IMR-90 (cell line): Measurements from ENCODE around the gene NEDD4L.
A peak's percentile ranks its signal among the peaks of the same experiment; 100 is the strongest.

ENCODE experiments used
- BHLHE40 ChIP-seq: fragments of 150-350 bp; IDR thresholded peaks from 2 replicates; pipeline ENCODE4 v1.6.1; 2016; ENCODE audit warnings: mild to moderate bottlenecking, low read depth, low read length
- CEBPB ChIP-seq: IDR thresholded peaks from 2 replicates; pipeline ENCODE4 v1.6.1; 2012; ENCODE audit warnings: low read depth, low read length, improper control_type of control experiment
- FOS ChIP-seq: fragments of 150-350 bp; IDR thresholded peaks from 2 replicates; pipeline ENCODE4 v1.6.1; 2016; ENCODE audit warnings: low read depth, low read length
- MXI1 ChIP-seq: IDR thresholded peaks from 2 replicates; pipeline ENCODE4 v1.6.1; 2012; ENCODE audit warnings: low read depth, mild to moderate bottlenecking, low read length, moderate library complexity, borderline replicate concordance
- NFE2L2 ChIP-seq: fragments of 150-350 bp; IDR thresholded peaks from 2 replicates; pipeline ENCODE4 v1.6.1; 2016; ENCODE audit warnings: low read depth, mild to moderate bottlenecking, low read length
- POLR2A ChIP-seq: IDR thresholded peaks from 2 replicates; pipeline ENCODE4 v1.6.1; 2012; ENCODE audit warnings: mild to moderate bottlenecking, low read depth, low read length
- RCOR1 ChIP-seq: IDR thresholded peaks from 2 replicates; pipeline ENCODE4 v1.6.1; 2012; ENCODE audit warnings: mild to moderate bottlenecking, low read length, improper control_type of control experiment; ENCODE audit not compliant: insufficient replicate concordance
- RFX5 ChIP-seq: IDR thresholded peaks from 2 replicates; pipeline ENCODE4 v1.8.0; 2012; ENCODE audit warnings: low read depth, mild to moderate bottlenecking, low read length, moderate library complexity
- SMC3 ChIP-seq: fragments of 150-350 bp; IDR thresholded peaks from 2 replicates; pipeline ENCODE4 v1.6.1; 2016; ENCODE audit warnings: low read depth, mild to moderate bottlenecking, antibody characterized with exemption, low read length, moderate library complexity
- TF ChIP-seq, protein P1 (sequence below): conservative IDR thresholded peaks from 2 replicates; pipeline ENCODE4 v1.5.1; 2012; ENCODE audit warnings: mild to moderate bottlenecking, low read depth, low read length, improper control_type of control experiment
- TF ChIP-seq, protein P2 (sequence below): fragments of 150-350 bp; IDR thresholded peaks from 2 replicates; pipeline ENCODE4 v1.6.1; 2017; ENCODE audit warnings: mild to moderate bottlenecking, antibody characterized with exemption, low read length, low read depth

DNA sequence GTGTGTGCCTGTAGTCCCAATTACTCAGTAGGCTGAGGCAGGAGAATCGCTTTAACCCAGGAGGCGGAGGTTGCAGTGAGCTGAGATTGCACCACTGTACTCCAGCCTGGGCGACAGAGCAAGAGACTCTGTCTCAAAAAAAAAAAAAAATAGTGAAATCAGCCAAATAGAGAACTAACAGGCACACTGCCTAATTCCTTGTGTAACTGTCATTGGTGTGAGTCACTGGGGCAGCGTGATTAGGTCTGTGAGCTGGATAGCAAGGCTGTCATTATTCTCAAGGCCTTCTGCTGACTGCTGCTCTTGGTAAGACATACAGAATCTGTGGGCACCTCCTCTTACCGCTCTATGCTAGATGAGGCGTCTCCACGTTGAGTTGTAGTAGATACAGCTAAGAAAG lies 270.3 kb downstream of the NEDD4L start:
- TF ChIP-seq, protein P1, sequence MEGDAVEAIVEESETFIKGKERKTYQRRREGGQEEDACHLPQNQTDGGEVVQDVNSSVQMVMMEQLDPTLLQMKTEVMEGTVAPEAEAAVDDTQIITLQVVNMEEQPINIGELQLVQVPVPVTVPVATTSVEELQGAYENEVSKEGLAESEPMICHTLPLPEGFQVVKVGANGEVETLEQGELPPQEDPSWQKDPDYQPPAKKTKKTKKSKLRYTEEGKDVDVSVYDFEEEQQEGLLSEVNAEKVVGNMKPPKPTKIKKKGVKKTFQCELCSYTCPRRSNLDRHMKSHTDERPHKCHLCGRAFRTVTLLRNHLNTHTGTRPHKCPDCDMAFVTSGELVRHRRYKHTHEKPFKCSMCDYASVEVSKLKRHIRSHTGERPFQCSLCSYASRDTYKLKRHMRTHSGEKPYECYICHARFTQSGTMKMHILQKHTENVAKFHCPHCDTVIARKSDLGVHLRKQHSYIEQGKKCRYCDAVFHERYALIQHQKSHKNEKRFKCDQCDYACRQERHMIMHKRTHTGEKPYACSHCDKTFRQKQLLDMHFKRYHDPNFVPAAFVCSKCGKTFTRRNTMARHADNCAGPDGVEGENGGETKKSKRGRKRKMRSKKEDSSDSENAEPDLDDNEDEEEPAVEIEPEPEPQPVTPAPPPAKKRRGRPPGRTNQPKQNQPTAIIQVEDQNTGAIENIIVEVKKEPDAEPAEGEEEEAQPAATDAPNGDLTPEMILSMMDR: no peak
- TF ChIP-seq POLR2A (no peak), SMC3 (no peak), CEBPB (peak; percentile 66; the same call in 1 of the 2 replicates), RFX5 (peak; percentile 50; the same call in 1 of the 2 replicates), FOS (peak; percentile 75), BHLHE40 (peak; percentile 66; the same call in 1 of the 2 replicates), RCOR1 (no peak), NFE2L2 (no peak), MXI1 (peak; percentile 66; the same call in 1 of the 2 replicates)
- TF ChIP-seq, protein P2, sequence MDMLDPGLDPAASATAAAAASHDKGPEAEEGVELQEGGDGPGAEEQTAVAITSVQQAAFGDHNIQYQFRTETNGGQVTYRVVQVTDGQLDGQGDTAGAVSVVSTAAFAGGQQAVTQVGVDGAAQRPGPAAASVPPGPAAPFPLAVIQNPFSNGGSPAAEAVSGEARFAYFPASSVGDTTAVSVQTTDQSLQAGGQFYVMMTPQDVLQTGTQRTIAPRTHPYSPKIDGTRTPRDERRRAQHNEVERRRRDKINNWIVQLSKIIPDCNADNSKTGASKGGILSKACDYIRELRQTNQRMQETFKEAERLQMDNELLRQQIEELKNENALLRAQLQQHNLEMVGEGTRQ: no peak; the same call in 1 of the 2 replicates
